SKM-1 treated with dmso at 0.1 percent for 144 hours (cell line): ENCODE data around the gene PSMB7.

ENCODE experiments used
- DNase-seq: peaks from one replicate; lab custom pipeline; 2025; ENCODE audit not compliant: unreplicated experiment; lab: John Stamatoyannopoulos, UW

PSMB7 gene

GRCh38 chr9:124346347-124347163 is 68.7 kb downstream of the PSMB7 start:
- no peak for DNase-seq

- DNase-seq = no peak
These were observed 69.4 kb downstream of the PSMB7 start for GRCh38 chr9:124345751-124346281.

- DNase-seq = no peak
These were observed 70.2 kb downstream of the PSMB7 start for GRCh38 chr9:124345063-124345462.

- no peak for DNase-seq
These were observed 70.8 kb downstream of the PSMB7 start for GRCh38 chr9:124344291-124345050.

- no peak for DNase-seq
These were observed 71.5 kb downstream of the PSMB7 start for GRCh38 chr9:124343533-124344290.

GRCh38 chr9:124342776-124343485 is 72.3 kb downstream of the PSMB7 start:
- DNase-seq = no peak

GRCh38 chr9:124342402-124342775 is 72.9 kb downstream of the PSMB7 start:
- DNase-seq = no peak

GRCh38 chr9:124341455-124342170 is 73.6 kb downstream of the PSMB7 start:
- no peak for DNase-seq

- no peak for DNase-seq
These were observed 74.8 kb downstream of the PSMB7 start for GRCh38 chr9:124340219-124341069.

GRCh38 chr9:124339603-124340146 is 75.6 kb downstream of the PSMB7 start:
- DNase-seq = no peak

- DNase-seq = no peak
These were observed 77.7 kb downstream of the PSMB7 start for GRCh38 chr9:124337562-124337961.

- DNase-seq = no peak
These were observed 79.9 kb downstream of the PSMB7 start for GRCh38 chr9:124335320-124335707.

- DNase-seq = no peak
These were observed 80.5 kb downstream of the PSMB7 start for GRCh38 chr9:124334568-124335319.

GRCh38 chr9:124333203-124333579 is 82.1 kb downstream of the PSMB7 start:
- DNase-seq = no peak

- DNase-seq = no peak
These were observed 82.7 kb downstream of the PSMB7 start for GRCh38 chr9:124332361-124333202.

GRCh38 chr9:124331580-124331979 is 83.7 kb downstream of the PSMB7 start:
- no peak for DNase-seq

GRCh38 chr9:124330011-124330697 is 85.1 kb downstream of the PSMB7 start:
- no peak for DNase-seq
